ENCODE measurements around the gene MPPED2. TPM values are rescaled to one million over a fixed set of nuclear protein-coding genes. Genes with fewer than 3 reads are reported as not detected.

The MPPED2 gene
- total RNA-seq, 1 experiment from 2014 or later, result not detected

GRCh38 chr11:30545507-30545906 is 40.6 kb downstream of the MPPED2 start:
- DNase-seq (ENCODE audit: low spot score), result no peak
- in situ Hi-C loops (cut with HindIII; ENCODE audit: low sequenced_read_pairs), result no loop called here

- in situ Hi-C loops (cut with HindIII; ENCODE audit: low sequenced_read_pairs), result no loop called here
- DNase-seq (ENCODE audit: low spot score), result no peak
Observed at GRCh38 chr11:30543066-30543465, 43.1 kb downstream of the MPPED2 start.

GRCh38 chr11:30540781-30541180 is 45.4 kb downstream of the MPPED2 start:
- in situ Hi-C loops (cut with HindIII; ENCODE audit: low sequenced_read_pairs), result no loop called here
- no peak for DNase-seq (ENCODE audit: low spot score)

- in situ Hi-C loops (cut with HindIII; ENCODE audit: low sequenced_read_pairs), result no loop called here
- no peak for DNase-seq (ENCODE audit: low spot score)
Observed at GRCh38 chr11:30538251-30538650, 47.9 kb downstream of the MPPED2 start.

GRCh38 chr11:30535818-30536217 is 50.3 kb downstream of the MPPED2 start:
- in situ Hi-C loops (cut with HindIII; ENCODE audit: low sequenced_read_pairs), result no loop called here
- no peak for DNase-seq (ENCODE audit: low spot score)

GRCh38 chr11:30533445-30533947 is 52.7 kb downstream of the MPPED2 start:
- DNase-seq (ENCODE audit: low spot score), result no peak
- in situ Hi-C loops (cut with HindIII; ENCODE audit: low sequenced_read_pairs), result no loop called here

- in situ Hi-C loops (cut with HindIII; ENCODE audit: low sequenced_read_pairs), result no loop called here
- no peak for DNase-seq (ENCODE audit: low spot score)
Observed at GRCh38 chr11:30527566-30527965, 58.6 kb downstream of the MPPED2 start.

- in situ Hi-C loops (cut with HindIII; ENCODE audit: low sequenced_read_pairs), result no loop called here
Observed at GRCh38 chr11:30526558-30526957, 59.6 kb downstream of the MPPED2 start.

GRCh38 chr11:30522536-30523243 is 63.5 kb downstream of the MPPED2 start:
- DNase-seq (ENCODE audit: low spot score), result no peak
- in situ Hi-C loops (cut with HindIII; ENCODE audit: low sequenced_read_pairs), result no loop called here

More at GRCh38 chr11:30526558-30526957, 59.6 kb downstream of the MPPED2 start:
- DNase-seq (ENCODE audit: low spot score), result no peak

GRCh38 chr11:30521297-30522071 is 64.7 kb downstream of the MPPED2 start:
- no peak for DNase-seq (ENCODE audit: low spot score)
- in situ Hi-C loops (cut with HindIII; ENCODE audit: low sequenced_read_pairs), result no loop called here

- no peak for DNase-seq (ENCODE audit: low spot score)
- in situ Hi-C loops (cut with HindIII; ENCODE audit: low sequenced_read_pairs), result no loop called here
Observed at GRCh38 chr11:30513087-30513486, 73.1 kb downstream of the MPPED2 start.

- in situ Hi-C loops (cut with HindIII; ENCODE audit: low sequenced_read_pairs), result no loop called here
- no peak for DNase-seq (ENCODE audit: low spot score)
Observed at GRCh38 chr11:30511408-30511807, 74.7 kb downstream of the MPPED2 start.

- DNase-seq (ENCODE audit: low spot score), result no peak
- in situ Hi-C loops (cut with HindIII; ENCODE audit: low sequenced_read_pairs), result no loop called here
Observed at GRCh38 chr11:30510750-30511149, 75.4 kb downstream of the MPPED2 start.

- DNase-seq (ENCODE audit: low spot score), result no peak
- in situ Hi-C loops (cut with HindIII; ENCODE audit: low sequenced_read_pairs), result no loop called here
Observed at GRCh38 chr11:30509364-30509763, 76.8 kb downstream of the MPPED2 start.

- in situ Hi-C loops (cut with HindIII; ENCODE audit: low sequenced_read_pairs), result no loop called here
- no peak for DNase-seq (ENCODE audit: low spot score)
Observed at GRCh38 chr11:30508594-30508993, 77.6 kb downstream of the MPPED2 start.

GRCh38 chr11:30505603-30506002 is 80.5 kb downstream of the MPPED2 start:
- no peak for DNase-seq (ENCODE audit: low spot score)
- in situ Hi-C loops (cut with HindIII; ENCODE audit: low sequenced_read_pairs), result no loop called here

GRCh38 chr11:30504468-30504867 is 81.7 kb downstream of the MPPED2 start:
- no peak for DNase-seq (ENCODE audit: low spot score)
- in situ Hi-C loops (cut with HindIII; ENCODE audit: low sequenced_read_pairs), result no loop called here

GRCh38 chr11:30503156-30503555 is 83.0 kb downstream of the MPPED2 start:
- in situ Hi-C loops (cut with HindIII; ENCODE audit: low sequenced_read_pairs), result no loop called here

GRCh38 chr11:30502305-30502704 is 83.8 kb downstream of the MPPED2 start:
- DNase-seq (ENCODE audit: low spot score), result no peak
- in situ Hi-C loops (cut with HindIII; ENCODE audit: low sequenced_read_pairs), result no loop called here

More at GRCh38 chr11:30503156-30503555, 83.0 kb downstream of the MPPED2 start:
- DNase-seq (ENCODE audit: low spot score), result no peak

GRCh38 chr11:30501744-30502143 is 84.4 kb downstream of the MPPED2 start:
- DNase-seq (ENCODE audit: low spot score), result no peak
- in situ Hi-C loops (cut with HindIII; ENCODE audit: low sequenced_read_pairs), result no loop called here
